SK-N-SH treated with all-trans-retinoic acid at 6 μM for 48 hours (cell line): ENCODE data around the gene DGKH.

Experiments
- ARNTL ChIP-seq: fragments of 450-650 bp; formaldehyde crosslinking; IDR thresholded peaks from 2 replicates; pipeline ENCODE4 v1.5.0; 2020; ENCODE audit warnings: low read depth, mild to moderate bottlenecking, moderate library complexity, borderline replicate concordance
- CREB5 ChIP-seq: fragments of 250-450 bp; sonication (Bioruptor Pico); IDR thresholded peaks from 2 replicates; pipeline ENCODE4 v1.5.1; 2020; ENCODE audit warnings: low read depth, mild to moderate bottlenecking, moderate library complexity
- OSR1 ChIP-seq: fragments of 250-450 bp; sonication (Bioruptor Pico); IDR thresholded peaks from 2 replicates; pipeline ENCODE4 v1.8.0; 2022; ENCODE audit warnings: moderate library complexity, mild to moderate bottlenecking, inconsistent platforms
- PATZ1 ChIP-seq: fragments of 250-450 bp; sonication (Bioruptor Pico); IDR thresholded peaks from 2 replicates; pipeline ENCODE4 v1.8.0; 2020; ENCODE audit warnings: mild to moderate bottlenecking, moderate library complexity, borderline replicate concordance
- POU6F1 ChIP-seq: fragments of 250-450 bp; sonication (Bioruptor Pico); IDR thresholded peaks from 2 replicates; pipeline ENCODE4 v1.8.0; 2021; ENCODE audit warnings: low read depth, mild to moderate bottlenecking, moderate library complexity, borderline replicate concordance
- PPARA ChIP-seq: fragments of 250-450 bp; sonication (Bioruptor Pico); IDR thresholded peaks from 2 replicates; pipeline ENCODE4 v1.5.0; 2020; ENCODE audit warnings: mild to moderate bottlenecking, borderline replicate concordance
- TCF4 ChIP-seq: fragments of 250-450 bp; sonication (Bioruptor Pico); IDR thresholded peaks from 2 replicates; pipeline ENCODE4 v1.8.0; 2021; ENCODE audit warnings: mild to moderate bottlenecking, moderate library complexity, borderline replicate concordance
- ZFP3 ChIP-seq: fragments of 250-450 bp; sonication (Bioruptor Pico); IDR thresholded peaks from 2 replicates; pipeline ENCODE4 v1.5.0; 2020; ENCODE audit warnings: mild to moderate bottlenecking, moderate library complexity
- ZNF565 ChIP-seq: fragments of 450-650 bp; formaldehyde crosslinking; conservative IDR thresholded peaks from 2 replicates; pipeline ENCODE4 v1.5.0; 2020; ENCODE audit warnings: low read depth, mild to moderate bottlenecking, moderate library complexity

- TF ChIP-seq PATZ1 (no peak), ZNF565 (CRISPR knock-in tag) (no peak), PPARA (CRISPR knock-in tag) (no peak), POU6F1 (CRISPR knock-in tag) (no peak), ARNTL (CRISPR knock-in tag) (no peak), TCF4 (no peak), OSR1 (CRISPR knock-in tag) (no peak), CREB5 (no peak), ZFP3 (no peak)
These were observed 207.4 kb downstream of the DGKH start for GRCh38 chr13:42255886-42256285.
